ENCODE data around the gene SIK3.

The SIK3 gene

GRCh38 chr11:116891746-116892145, 206.5 kb downstream of the SIK3 start:
- intact Hi-C loops (cut with DNase I; ENCODE audit: low total_unique reads): no loop called here
- Histone ChIP-seq H3K4me1 (peaks cover 0 to 14% (median 1%) of the 10 kb centered on the region in 4 donors), H3K36me3 (peaks cover 14 to 47% (median 28%) of the 10 kb centered on the region in 3 donors), H3K27me3 (no peaks in the 10 kb centered on the region), H3K4me3 (no peak overlapping the region), H3K27ac (no peak overlapping the region), H3K9me3 (no peaks in the 10 kb centered on the region)
- DNase-seq: no peak
- no peak for TF ChIP-seq CTCF (IDR thresholded peaks at IDR 0.05)

- H3K27me3 ChIP-seq: no peaks in the 10 kb centered on the region
- no peak overlapping the region for H3K27ac ChIP-seq
- intact Hi-C loops (cut with DNase I; ENCODE audit: low total_unique reads): no loop called here
Observed at GRCh38 chr11:116890607-116891006, 207.6 kb downstream of the SIK3 start.

GRCh38 chr11:116890193-116890592, 208.0 kb downstream of the SIK3 start:
- no peaks in the 10 kb centered on the region for H3K9me3 ChIP-seq
- DNase-seq: no peak

More at GRCh38 chr11:116890607-116891006, 207.6 kb downstream of the SIK3 start:
- no peak for DNase-seq
- peaks cover 0 to 25% (median 6%) of the 10 kb centered on the region in 4 donors for H3K4me1 ChIP-seq
- TF ChIP-seq CTCF (IDR thresholded peaks at IDR 0.05): no peak
- H3K9me3 ChIP-seq: no peaks in the 10 kb centered on the region
- no peak overlapping the region for H3K4me3 ChIP-seq
- peaks cover 7 to 36% (median 16%) of the 10 kb centered on the region in 3 donors for H3K36me3 ChIP-seq

GRCh38 chr11:116888884-116889549, 209.2 kb downstream of the SIK3 start:
- Histone ChIP-seq H3K4me3 (no peak overlapping the region), H3K36me3 (peaks cover 7 to 20% (median 13%) of the 10 kb centered on the region in 3 donors), H3K4me1 (peaks cover 0 to 27% (median 6%) of the 10 kb centered on the region in 4 donors), H3K9me3 (no peaks in the 10 kb centered on the region), H3K27me3 (no peaks in the 10 kb centered on the region), H3K27ac (peak overlapping the region in 1 of 2 donors; percentile 20)
- intact Hi-C loops (cut with DNase I; ENCODE audit: low total_unique reads): no loop called here
- no peak for TF ChIP-seq CTCF (IDR thresholded peaks at IDR 0.05)
- DNase-seq: no peak

More at GRCh38 chr11:116890193-116890592, 208.0 kb downstream of the SIK3 start:
- H3K27me3 ChIP-seq: no peaks in the 10 kb centered on the region
- intact Hi-C loops (cut with DNase I; ENCODE audit: low total_unique reads): no loop called here
- H3K4me3 ChIP-seq: no peak overlapping the region
- H3K27ac ChIP-seq: no peak overlapping the region
- H3K36me3 ChIP-seq: peaks cover 7 to 32% (median 14%) of the 10 kb centered on the region in 3 donors
- peaks cover 0 to 27% (median 6%) of the 10 kb centered on the region in 4 donors for H3K4me1 ChIP-seq
- no peak for TF ChIP-seq CTCF (IDR thresholded peaks at IDR 0.05)

GRCh38 chr11:116888024-116888423, 210.2 kb downstream of the SIK3 start:
- DNase-seq: no peak
- H3K27ac ChIP-seq: peak overlapping the region; percentile 20 to 50
- H3K36me3 ChIP-seq: peaks cover under 1 to 10% (median 3%) of the 10 kb centered on the region in 3 donors
- TF ChIP-seq CTCF (IDR thresholded peaks at IDR 0.05): no peak
- no peaks in the 10 kb centered on the region for H3K9me3 ChIP-seq
- intact Hi-C loops (cut with DNase I; ENCODE audit: low total_unique reads): no loop called here
- no peak overlapping the region for H3K4me3 ChIP-seq
- peaks cover 0 to 27% (median 6%) of the 10 kb centered on the region in 4 donors for H3K4me1 ChIP-seq
- H3K27me3 ChIP-seq: no peaks in the 10 kb centered on the region
